B cell (primary cell): ENCODE results near the gene SLC35F2.

Experiments
- CTCF ChIP-seq: fragments of 200-600 bp; IDR thresholded peaks from one replicate; pipeline ENCODE4 v1.8.0; 2022; ENCODE audit warnings: antibody characterized with exemption, mild to moderate bottlenecking
- EZH2 ChIP-seq: IDR thresholded peaks from 2 replicates; pipeline ENCODE4 v1.6.1; 2012; ENCODE audit warnings: borderline replicate concordance, low read depth, mild to moderate bottlenecking, moderate library complexity, low read length; ENCODE audit not compliant: insufficient read depth, poor library complexity, severe bottlenecking

- TF ChIP-seq EZH2 (no peak), CTCF (no peak)
Observed at GRCh38 chr11:107741044-107741823, 117.4 kb downstream of the SLC35F2 start.
